Epithelial cell of proximal tubule (primary cell): Measurements from ENCODE around the gene EPHB1. TPM values are rescaled to one million over a fixed set of nuclear protein-coding genes. Genes with fewer than 3 reads are reported as not detected.

Experiments used
- DNase-seq: peaks from one replicate; pipeline ENCODE4 v3.0.0-alpha.2; 2011; ENCODE audit warnings: low read depth
- H3K4me3 ChIP-seq: 2 replicates; pipeline ENCODE4 v1.5.1; 2011; ENCODE audit warnings: low read depth, mild to moderate bottlenecking, low read length
- CTCF ChIP-seq: conservative IDR thresholded peaks from 2 replicates; pipeline ENCODE4 v1.5.1; 2012; ENCODE audit warnings: low read depth, mild to moderate bottlenecking, low read length
- total RNA-seq: library from RNA; depleted of rRNA; stranded (reverse); fragments of >200 nt; gene quantifications from 2 replicates; pipeline ENCODE4 v1.2.3, GENCODE V29; 2015

Gene EPHB1
- total RNA-seq, 1 donor from 2014 or later: 1.6 TPM

- no peak overlapping the region for H3K4me3 ChIP-seq
- DNase-seq: no peak
- TF ChIP-seq CTCF: no peak
Observed at GRCh38 chr3:135203026-135203425, 408.0 kb downstream of the EPHB1 start.

GRCh38 chr3:135213213-135213612 is 418.2 kb downstream of the EPHB1 start:
- no peak for DNase-seq
- H3K4me3 ChIP-seq: no peak overlapping the region
- no peak for TF ChIP-seq CTCF

GRCh38 chr3:135213822-135214221 is 418.8 kb downstream of the EPHB1 start:
- H3K4me3 ChIP-seq: no peak overlapping the region
- no peak for DNase-seq
- TF ChIP-seq CTCF: no peak

GRCh38 chr3:135214400-135214799 is 419.3 kb downstream of the EPHB1 start:
- TF ChIP-seq CTCF: no peak
- no peak overlapping the region for H3K4me3 ChIP-seq
- no peak for DNase-seq

GRCh38 chr3:135215516-135215915 is 420.5 kb downstream of the EPHB1 start:
- DNase-seq: no peak
- H3K4me3 ChIP-seq: no peak overlapping the region
- TF ChIP-seq CTCF: no peak

GRCh38 chr3:135216659-135217058 is 421.6 kb downstream of the EPHB1 start:
- DNase-seq: no peak
- no peak for TF ChIP-seq CTCF
- no peak overlapping the region for H3K4me3 ChIP-seq

GRCh38 chr3:135217730-135218129 is 422.7 kb downstream of the EPHB1 start:
- no peak overlapping the region for H3K4me3 ChIP-seq
- no peak for TF ChIP-seq CTCF
- DNase-seq: no peak
